Measurements from ENCODE around the gene EPSTI1. TPM values are rescaled to one million over a fixed set of nuclear protein-coding genes. Genes with fewer than 3 reads are reported as not detected.
"Not testable (repeated sequence)": the region's sequence is repeated elsewhere in the genome, so short reads cannot be mapped to it uniquely, and the experiment has no call there.

Gene EPSTI1, protein sequence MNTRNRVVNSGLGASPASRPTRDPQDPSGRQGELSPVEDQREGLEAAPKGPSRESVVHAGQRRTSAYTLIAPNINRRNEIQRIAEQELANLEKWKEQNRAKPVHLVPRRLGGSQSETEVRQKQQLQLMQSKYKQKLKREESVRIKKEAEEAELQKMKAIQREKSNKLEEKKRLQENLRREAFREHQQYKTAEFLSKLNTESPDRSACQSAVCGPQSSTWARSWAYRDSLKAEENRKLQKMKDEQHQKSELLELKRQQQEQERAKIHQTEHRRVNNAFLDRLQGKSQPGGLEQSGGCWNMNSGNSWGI
- total RNA-seq: 81.2 TPM
- 10 to 100 TPM; 32.5 to 76.0 (median 50.3) TPM for polyA plus RNA-seq

- Mint-ChIP-seq H3K27me3 (no peaks in the 10 kb centered on the region), H3K9me3 (no peaks in the 10 kb centered on the region), H3K4me3 (peak within 1 kb of the TSS; percentile 96 to 97 (median 96)), H3K36me3 (peaks cover 6% of the 10 kb centered on the region), H3K27ac (peak within 1 kb of the TSS; percentile 97 to 100 (median 99)), H3K4me1 (peaks cover 21 to 56% (median 38%) of the 10 kb centered on the region in 4 donors)
- peak within 1 kb of the TSS; percentile 98 for H3K27ac ChIP-seq (ENCODE audit: insufficient read depth, low read length, poor library complexity, severe bottlenecking)
- DNase-seq (peak; percentile 44 to 95 (median 80)), ATAC-seq (ENCODE audit: low read depth in 2 of 2) (peak; percentile 87 to 91)
- no peaks in the 10 kb centered on the region for H3K27me3 ChIP-seq (ENCODE audit: control insufficient read depth, insufficient read depth, low read length)
- peak within 1 kb of the TSS; percentile 99 for H3K4me3 ChIP-seq (ENCODE audit: low read depth, low read length)
- peaks cover 35% of the 10 kb centered on the region for H3K4me1 ChIP-seq (ENCODE audit: control insufficient read depth, insufficient read depth, low read length, poor library complexity, severe bottlenecking)
- H3K9me3 ChIP-seq (ENCODE audit: control insufficient read depth in 2 of 2, low read length in 2 of 2): no peaks in the 10 kb centered on the region
- no peaks in the 10 kb centered on the region for H3K36me3 ChIP-seq (ENCODE audit: control insufficient read depth, insufficient read depth, low read length)
These were observed at the start of gene EPSTI1 for GRCh38 chr13:42991898-42992763. EPSTI1 (minus strand) TSS chr13:42992241; CDS start chr13:42992165, 76 bp downstream.

GRCh38 chr13:43041369-43041921 lies 49.4 kb upstream of the EPSTI1 start:
- H3K4me3 ChIP-seq (ENCODE audit: low read depth, low read length): no peak overlapping the region
- no peaks in the 10 kb centered on the region for H3K9me3 ChIP-seq (ENCODE audit: control insufficient read depth in 2 of 2, low read length in 2 of 2)
- H3K4me3 Mint-ChIP-seq: no peak overlapping the region
- no peaks in the 10 kb centered on the region for H3K9me3 Mint-ChIP-seq
- H3K27ac Mint-ChIP-seq: peak overlapping the region in 1 of 3 donors; percentile 24
- peaks cover 3% of the 10 kb centered on the region for H3K36me3 ChIP-seq (ENCODE audit: control insufficient read depth, insufficient read depth, low read length)
- no peak for ATAC-seq (ENCODE audit: low read depth in 2 of 2)
- H3K4me1 ChIP-seq (ENCODE audit: control insufficient read depth, insufficient read depth, low read length, poor library complexity, severe bottlenecking): peaks cover 11% of the 10 kb centered on the region
- no peaks in the 10 kb centered on the region for H3K27me3 ChIP-seq (ENCODE audit: control insufficient read depth, insufficient read depth, low read length)
- peaks cover 19 to 61% (median 48%) of the 10 kb centered on the region in 4 donors for H3K4me1 Mint-ChIP-seq
- DNase-seq: no peak
- H3K27me3 Mint-ChIP-seq: no peaks in the 10 kb centered on the region
- no peak overlapping the region for H3K27ac ChIP-seq (ENCODE audit: insufficient read depth, low read length, poor library complexity, severe bottlenecking)
- H3K36me3 Mint-ChIP-seq: peaks cover 19% of the 10 kb centered on the region

DNA sequence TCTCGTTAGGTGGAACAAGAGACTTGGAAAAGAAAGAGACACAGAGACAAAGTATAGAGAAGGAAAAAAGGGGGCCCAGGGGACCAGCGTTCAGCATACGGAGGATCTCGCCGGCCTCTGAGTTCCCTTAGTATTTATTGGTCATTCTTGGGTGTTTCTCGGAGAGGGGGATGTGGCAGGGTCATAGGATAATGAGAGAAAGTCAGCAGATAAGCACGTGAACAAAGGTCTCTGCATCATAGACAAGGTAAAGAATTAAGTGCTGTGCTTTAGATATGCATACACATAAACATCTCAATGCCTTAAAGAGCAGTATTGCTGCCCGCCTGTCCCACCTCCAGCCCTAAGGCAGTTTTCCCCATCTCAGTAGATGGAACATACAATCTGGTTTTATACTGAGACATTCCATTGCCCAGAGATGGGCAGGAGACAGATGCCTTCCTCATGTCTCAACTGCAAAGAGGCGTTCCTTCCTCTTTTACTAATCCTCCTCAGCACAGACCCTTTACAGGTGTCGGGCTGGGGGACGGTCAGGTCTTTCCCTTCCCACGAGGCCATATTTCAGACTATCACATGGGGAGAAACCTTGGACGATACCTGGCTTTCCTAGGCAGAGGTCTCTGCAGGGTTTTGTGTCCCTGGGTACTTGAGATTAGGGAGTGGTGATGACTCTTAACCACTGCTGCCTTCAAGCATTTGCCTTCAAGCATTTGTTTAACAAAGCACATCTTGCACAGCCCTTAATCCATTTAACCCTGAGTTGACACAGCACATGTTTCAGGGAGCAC lies 48.7 kb upstream of the EPSTI1 start:
- not testable (repeated sequence) for H3K27me3 Mint-ChIP-seq; H3K4me3 ChIP-seq (ENCODE audit: low read depth, low read length); H3K36me3 ChIP-seq (ENCODE audit: control insufficient read depth, insufficient read depth, low read length); DNase-seq; H3K27ac Mint-ChIP-seq; H3K9me3 Mint-ChIP-seq; H3K27ac ChIP-seq (ENCODE audit: insufficient read depth, low read length, poor library complexity, severe bottlenecking); H3K27me3 ChIP-seq (ENCODE audit: control insufficient read depth, insufficient read depth, low read length); H3K4me3 Mint-ChIP-seq; H3K9me3 ChIP-seq (ENCODE audit: control insufficient read depth in 2 of 2, low read length in 2 of 2); H3K4me1 ChIP-seq (ENCODE audit: control insufficient read depth, insufficient read depth, low read length, poor library complexity, severe bottlenecking); ATAC-seq (ENCODE audit: low read depth in 2 of 2)
- peaks cover 19 to 58% (median 43%) of the 10 kb centered on the region in 4 donors for H3K4me1 Mint-ChIP-seq
- H3K36me3 Mint-ChIP-seq: peaks cover 16% of the 10 kb centered on the region

DNA sequence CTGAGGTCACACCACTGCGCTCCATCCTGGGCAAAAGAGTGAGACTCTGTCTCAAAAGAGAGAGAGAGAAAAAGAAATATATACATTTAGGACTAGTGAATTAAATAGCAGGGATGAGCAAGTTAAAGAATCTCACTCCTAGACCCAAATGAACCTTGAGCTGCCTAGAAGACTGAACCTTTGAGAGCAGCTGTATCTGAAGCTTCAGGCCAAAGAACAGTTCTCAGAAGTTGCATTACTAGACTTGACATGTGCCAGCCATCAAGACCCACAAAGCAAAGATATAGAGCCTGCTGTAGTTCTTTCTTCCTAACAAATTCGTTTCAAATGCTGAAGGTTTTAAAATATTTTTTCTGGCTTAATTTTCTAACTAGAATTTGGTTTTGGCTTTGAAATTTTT lies 47.9 kb upstream of the EPSTI1 start:
- ATAC-seq (ENCODE audit: low read depth in 2 of 2) (no peak), DNase-seq (no peak)
- peak overlapping the region in 1 of 3 donors; percentile 75 for H3K27ac Mint-ChIP-seq
- Histone ChIP-seq H3K36me3 (ENCODE audit: control insufficient read depth, insufficient read depth, low read length) (peaks cover 3% of the 10 kb centered on the region), H3K27ac (ENCODE audit: insufficient read depth, low read length, poor library complexity, severe bottlenecking) (no peak overlapping the region), H3K4me1 (ENCODE audit: control insufficient read depth, insufficient read depth, low read length, poor library complexity, severe bottlenecking) (peaks cover 5% of the 10 kb centered on the region), H3K4me3 (ENCODE audit: low read depth, low read length) (no peak overlapping the region), H3K27me3 (ENCODE audit: control insufficient read depth, insufficient read depth, low read length) (no peaks in the 10 kb centered on the region), H3K9me3 (ENCODE audit: control insufficient read depth in 2 of 2, low read length in 2 of 2) (no peaks in the 10 kb centered on the region)
- peaks cover 18% of the 10 kb centered on the region for H3K36me3 Mint-ChIP-seq
- H3K27me3 Mint-ChIP-seq: no peaks in the 10 kb centered on the region
- no peaks in the 10 kb centered on the region for H3K9me3 Mint-ChIP-seq
- H3K4me1 Mint-ChIP-seq: peaks cover 16 to 54% (median 41%) of the 10 kb centered on the region in 4 donors
- H3K4me3 Mint-ChIP-seq: no peak overlapping the region

DNA sequence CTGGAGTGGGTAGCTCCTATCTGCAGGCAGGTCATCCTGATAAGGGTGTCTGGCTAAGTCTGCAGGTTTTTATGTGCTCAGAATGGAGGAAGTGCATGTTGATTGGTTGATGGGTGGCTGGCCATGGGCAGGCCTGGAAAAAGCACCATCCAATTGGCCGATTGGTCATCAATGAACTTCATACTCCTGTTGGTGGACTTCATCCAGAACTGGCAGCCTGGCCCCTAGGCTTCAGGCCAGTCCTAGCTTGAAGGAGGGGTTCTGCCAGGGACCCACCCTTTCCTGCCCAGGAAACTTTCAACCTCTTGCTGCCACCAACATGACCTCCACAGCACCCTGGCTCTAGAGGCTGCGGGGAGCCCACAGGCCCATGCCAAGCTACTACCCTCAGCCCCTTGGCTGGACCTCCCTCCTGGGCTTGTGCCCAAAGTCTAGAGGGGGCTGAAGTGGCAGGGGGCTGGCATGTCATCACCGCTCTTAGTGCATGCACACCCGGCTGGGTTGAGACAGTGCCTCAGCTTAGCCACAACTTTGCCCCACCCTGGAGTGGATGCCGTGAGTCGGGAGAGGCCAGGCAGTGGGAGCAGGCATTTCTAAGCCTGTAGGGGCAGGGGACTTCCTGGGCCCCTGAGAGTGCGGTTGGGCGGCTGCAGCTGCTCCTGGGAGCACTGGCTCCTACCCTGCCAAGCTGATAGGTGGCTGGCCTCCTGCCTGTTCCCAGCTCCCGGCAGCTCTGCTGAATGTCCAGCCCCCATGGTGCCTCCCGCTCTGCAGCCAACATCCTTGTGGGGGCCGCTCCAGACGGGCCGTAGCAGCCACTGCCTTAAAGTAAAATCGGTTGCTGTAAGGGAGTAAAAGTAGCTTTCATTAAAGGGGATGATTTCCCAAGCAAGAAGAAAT lies 44.6 kb upstream of the EPSTI1 start:
- Mint-ChIP-seq H3K4me1 (peaks cover 3 to 45% (median 32%) of the 10 kb centered on the region in 4 donors), H3K27ac (peak overlapping the region in 1 of 3 donors; percentile 74), H3K27me3 (no peaks in the 10 kb centered on the region), H3K9me3 (peaks cover 0 to 2% (median 0%) of the 10 kb centered on the region in 7 donors), H3K4me3 (no peak overlapping the region), H3K36me3 (peaks cover 38% of the 10 kb centered on the region)
- Histone ChIP-seq H3K9me3 (ENCODE audit: control insufficient read depth in 2 of 2, low read length in 2 of 2) (no peaks in the 10 kb centered on the region), H3K4me1 (ENCODE audit: control insufficient read depth, insufficient read depth, low read length, poor library complexity, severe bottlenecking) (peaks cover 5% of the 10 kb centered on the region), H3K27ac (ENCODE audit: insufficient read depth, low read length, poor library complexity, severe bottlenecking) (no peak overlapping the region), H3K36me3 (ENCODE audit: control insufficient read depth, insufficient read depth, low read length) (peaks cover 3% of the 10 kb centered on the region), H3K27me3 (ENCODE audit: control insufficient read depth, insufficient read depth, low read length) (no peaks in the 10 kb centered on the region), H3K4me3 (ENCODE audit: low read depth, low read length) (no peak overlapping the region)
- no peak for ATAC-seq (ENCODE audit: low read depth in 2 of 2)
- no peak for DNase-seq

- H3K9me3 ChIP-seq (ENCODE audit: control insufficient read depth in 2 of 2, low read length in 2 of 2): no peaks in the 10 kb centered on the region
- Mint-ChIP-seq H3K36me3 (peaks cover 37% of the 10 kb centered on the region), H3K4me3 (no peak overlapping the region), H3K27ac (no peak overlapping the region), H3K27me3 (no peaks in the 10 kb centered on the region), H3K9me3 (peaks cover 0 to 2% (median 0%) of the 10 kb centered on the region in 7 donors), H3K4me1 (peaks cover 17 to 46% (median 41%) of the 10 kb centered on the region in 4 donors)
- H3K27me3 ChIP-seq (ENCODE audit: control insufficient read depth, insufficient read depth, low read length): no peaks in the 10 kb centered on the region
- H3K27ac ChIP-seq (ENCODE audit: insufficient read depth, low read length, poor library complexity, severe bottlenecking): no peak overlapping the region
- no peak overlapping the region for H3K4me3 ChIP-seq (ENCODE audit: low read depth, low read length)
- DNase-seq (no peak), ATAC-seq (ENCODE audit: low read depth in 2 of 2) (no peak)
- peaks cover 7% of the 10 kb centered on the region for H3K36me3 ChIP-seq (ENCODE audit: control insufficient read depth, insufficient read depth, low read length)
- peaks cover 8% of the 10 kb centered on the region for H3K4me1 ChIP-seq (ENCODE audit: control insufficient read depth, insufficient read depth, low read length, poor library complexity, severe bottlenecking)
These were observed 41.0 kb upstream of the EPSTI1 start for GRCh38 chr13:43033038-43033437.
